Neural cell (in vitro differentiated cells): ENCODE results near the gene SPI1.

Experiments
- CTCF ChIP-seq: fragments of 450-650 bp; IDR thresholded peaks from 2 replicates; pipeline ENCODE4 v1.5.1; 2014; ENCODE audit warnings: antibody characterized with exemption, mild to moderate bottlenecking, moderate library complexity; ENCODE audit not compliant: poor library complexity, severe bottlenecking
- EP300 ChIP-seq: fragments of 450-650 bp; conservative IDR thresholded peaks from 2 replicates; pipeline ENCODE4 v1.6.1; 2014; ENCODE audit warnings: antibody characterized with exemption, mild to moderate bottlenecking, moderate library complexity; ENCODE audit not compliant: poor library complexity, severe bottlenecking
- EZH2 ChIP-seq: fragments of 200-600, 300-800 bp; shearing (Covaris generic), sonication (generic); IDR thresholded peaks from 2 replicates; pipeline ENCODE4 v1.6.1; 2014; ENCODE audit warnings: antibody characterized with exemption, low read length, borderline replicate concordance, mild to moderate bottlenecking; ENCODE audit not compliant: insufficient read depth, poor library complexity, severe bottlenecking
- POLR2AphosphoS5 ChIP-seq: IDR thresholded peaks from 2 replicates; pipeline ENCODE4 v1.6.1; 2012
- RAD21 ChIP-seq: fragments of 450-650 bp; conservative IDR thresholded peaks from 2 replicates; pipeline ENCODE4 v1.6.1; 2014; ENCODE audit warnings: antibody characterized with exemption, mild to moderate bottlenecking, moderate library complexity
- REST ChIP-seq: IDR thresholded peaks from 2 replicates; pipeline ENCODE4 v1.6.1; 2012; ENCODE audit warnings: borderline replicate concordance
- TAF1 ChIP-seq: IDR thresholded peaks from 2 replicates; pipeline ENCODE4 v1.6.1; 2012; ENCODE audit warnings: low read depth

- TF ChIP-seq CTCF (no peak), EP300 (peak; percentile 99), TAF1 (peak; percentile 85), EZH2 (no peak), RAD21 (peak; percentile 50), POLR2AphosphoS5 (peak; percentile 92), REST (peak; percentile 92)
Measured at GRCh38 chr11:47426062-47426956, 48.0 kb upstream of the SPI1 start, which contains the start of gene PSMC3.
